ENCODE measurements around the gene SMR3A.

SMR3A gene

DNA sequence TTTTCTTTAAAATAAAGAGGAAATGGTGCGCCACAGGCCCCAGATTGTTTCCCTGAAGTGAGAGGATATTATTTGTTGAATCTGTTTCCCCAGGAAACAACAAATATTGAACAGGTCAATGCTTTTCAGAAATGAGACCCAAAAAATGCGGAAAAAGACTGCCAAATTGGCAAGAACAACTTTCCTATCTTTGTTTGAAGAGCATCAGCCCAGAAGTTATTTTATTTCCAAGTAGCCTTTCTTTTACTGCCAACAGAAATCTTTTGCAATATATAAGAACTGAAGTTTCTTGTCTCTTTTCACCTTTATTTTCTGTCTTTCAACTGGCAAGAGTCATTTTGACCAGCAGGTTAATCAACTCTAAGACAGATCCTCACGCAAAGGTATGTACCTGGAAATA lies at the start of gene SMR3A:
Gene SMR3A (plus strand): TSS at position 301 of the 400 bp plus-strand sequence. CDS start 1,356 bp downstream, outside the sequence.
- no peak for DNase-seq (ENCODE audit: low read depth, low spot score)

DNA sequence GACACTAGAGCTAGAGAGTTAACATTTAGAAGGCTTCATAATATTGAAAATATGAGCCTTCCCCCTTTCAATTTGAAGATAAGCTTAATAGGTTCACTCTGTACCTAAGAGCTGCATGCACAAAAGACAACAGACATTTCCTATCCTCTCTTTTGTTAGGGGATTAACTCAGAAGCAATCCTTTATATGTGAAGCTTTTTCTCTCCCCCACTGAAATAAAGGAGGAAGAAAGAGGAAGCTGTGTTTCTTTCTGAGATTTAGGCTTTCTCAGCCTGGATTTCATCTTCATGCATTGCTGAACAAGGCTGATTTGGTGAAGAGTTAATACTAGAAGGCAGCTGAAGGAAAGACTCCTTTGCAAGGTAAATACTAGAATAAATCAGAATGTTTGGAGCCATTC lies 46.8 kb upstream of the SMR3A start:
- no peak for DNase-seq (ENCODE audit: low read depth, low spot score)

DNA sequence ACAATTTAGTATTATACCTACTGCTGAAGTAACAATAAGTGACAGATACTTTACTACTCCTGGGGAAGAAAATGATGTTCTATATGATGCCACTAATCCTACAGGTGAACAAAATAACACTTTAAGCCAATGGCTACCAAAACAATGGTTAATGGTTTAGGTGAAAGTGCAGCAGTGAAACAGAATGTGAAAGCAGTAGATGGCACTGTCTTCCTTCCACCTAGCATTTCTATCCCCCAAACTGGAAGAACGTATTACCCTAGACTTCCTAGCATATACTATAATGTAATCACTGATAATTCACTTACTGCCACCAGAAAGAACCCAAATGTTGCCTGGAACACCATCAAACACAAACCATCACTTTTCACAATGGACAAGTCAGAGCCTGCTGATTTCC lies 44.6 kb upstream of the SMR3A start:
- no peak for DNase-seq (ENCODE audit: low read depth, low spot score)

GRCh38 chr4:70326052-70326451 lies 34.5 kb upstream of the SMR3A start:
- DNase-seq (ENCODE audit: low read depth, low spot score): no peak

- DNase-seq (ENCODE audit: low read depth, low spot score): no peak
Observed at GRCh38 chr4:70334681-70335080, 25.9 kb upstream of the SMR3A start, which contains the start of gene CABS1. CABS1 (plus strand) TSS chr4:70334981; CDS start chr4:70335040, 59 bp downstream.

DNA sequence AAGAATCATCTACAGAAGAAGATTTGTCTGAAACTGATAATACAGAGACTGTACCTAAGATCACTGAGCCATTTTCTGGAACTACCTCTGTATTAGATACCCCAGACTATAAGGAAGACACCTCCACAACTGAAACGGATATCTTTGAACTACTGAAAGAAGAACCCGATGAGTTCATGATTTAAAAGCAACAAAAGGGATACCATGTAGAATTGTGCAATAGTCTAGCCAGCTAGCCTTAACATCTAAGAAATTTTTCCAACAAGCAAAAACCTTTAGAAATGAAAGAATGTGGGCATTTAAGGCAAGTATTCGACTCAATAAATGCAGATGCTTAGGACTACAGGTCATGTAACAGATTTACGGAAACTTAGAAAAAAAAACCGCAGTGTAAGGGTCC lies 24.5 kb upstream of the SMR3A start:
- DNase-seq (ENCODE audit: low read depth, low spot score): no peak

- DNase-seq (ENCODE audit: low read depth, low spot score): no peak
Observed at GRCh38 chr4:70337886-70338420, 22.6 kb upstream of the SMR3A start.

GRCh38 chr4:70356185-70356584 lies 4.4 kb upstream of the SMR3A start:
- DNase-seq (ENCODE audit: low read depth, low spot score): no peak

DNA sequence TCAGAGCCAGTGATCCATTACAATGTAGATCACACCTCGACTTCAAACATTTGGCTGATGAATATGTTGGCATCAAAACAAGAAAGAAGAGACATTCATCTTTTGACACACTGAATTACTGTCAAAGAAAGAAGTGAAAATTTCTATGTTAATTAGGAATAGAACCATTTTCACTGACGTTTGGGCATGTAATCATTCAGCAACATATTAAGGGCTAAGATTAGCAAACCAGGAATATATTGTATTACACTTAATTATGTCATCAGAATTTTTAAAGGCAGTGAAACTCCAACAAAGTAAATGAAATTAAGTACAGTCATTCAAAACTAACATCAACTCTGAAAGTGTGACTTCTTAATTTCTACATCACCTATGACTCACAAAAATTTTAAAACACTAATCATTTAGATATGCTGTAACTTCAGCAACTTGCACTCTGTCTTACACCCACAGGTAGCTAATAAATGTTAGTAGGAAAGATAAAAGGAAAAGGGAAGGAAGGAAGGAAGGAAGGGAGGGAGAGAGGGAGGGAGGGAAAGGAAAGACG lies 1.4 kb upstream of the SMR3A start:
- no peak for DNase-seq (ENCODE audit: low read depth, low spot score)

GRCh38 chr4:70364002-70364401 lies 3.4 kb downstream of the SMR3A start:
- DNase-seq (ENCODE audit: low read depth, low spot score): no peak

DNA sequence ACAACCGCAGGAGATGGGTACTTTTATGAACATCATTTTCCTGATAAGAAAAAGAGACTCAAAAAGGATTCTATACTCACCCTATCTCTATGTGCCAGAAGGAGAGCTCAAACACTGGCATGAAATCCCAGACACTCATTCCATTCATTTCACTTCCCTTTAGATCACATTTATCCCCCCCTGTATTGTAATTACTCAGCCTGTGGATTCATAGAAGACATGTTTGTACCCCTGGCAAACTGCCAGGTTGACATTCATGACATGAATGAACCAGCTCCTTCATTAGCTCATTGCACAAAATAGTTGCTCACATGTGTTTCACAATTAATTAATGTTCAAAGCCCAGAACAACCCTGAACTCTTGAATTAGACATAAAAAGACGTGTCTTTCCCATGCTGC lies 4.9 kb downstream of the SMR3A start:
- DNase-seq (ENCODE audit: low read depth, low spot score): no peak

DNA sequence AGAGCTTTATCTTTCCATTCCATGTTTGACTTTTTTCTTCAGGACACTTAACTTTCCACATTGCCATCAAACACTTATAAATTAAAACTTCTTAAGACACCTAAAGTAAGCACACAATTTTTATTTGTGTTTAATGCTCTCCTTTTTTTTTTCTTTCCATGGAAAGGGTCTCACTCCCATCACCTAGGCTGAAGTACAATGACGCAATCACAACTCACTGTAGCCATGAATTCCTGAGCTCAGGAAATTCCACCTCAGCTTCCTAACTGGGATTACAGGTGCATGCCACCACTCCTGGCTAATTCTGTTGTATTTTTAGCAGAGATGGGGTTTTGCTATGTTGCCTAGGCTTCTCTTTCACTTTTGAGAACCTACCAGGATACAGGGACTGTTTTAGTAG lies 7.3 kb downstream of the SMR3A start:
- no peak for DNase-seq (ENCODE audit: low read depth, low spot score)

GRCh38 chr4:70371987-70372386 lies 11.4 kb downstream of the SMR3A start:
- DNase-seq (ENCODE audit: low read depth, low spot score): no peak

- DNase-seq (ENCODE audit: low read depth, low spot score): no peak
Observed at GRCh38 chr4:70372760-70373159, 12.2 kb downstream of the SMR3A start.

DNA sequence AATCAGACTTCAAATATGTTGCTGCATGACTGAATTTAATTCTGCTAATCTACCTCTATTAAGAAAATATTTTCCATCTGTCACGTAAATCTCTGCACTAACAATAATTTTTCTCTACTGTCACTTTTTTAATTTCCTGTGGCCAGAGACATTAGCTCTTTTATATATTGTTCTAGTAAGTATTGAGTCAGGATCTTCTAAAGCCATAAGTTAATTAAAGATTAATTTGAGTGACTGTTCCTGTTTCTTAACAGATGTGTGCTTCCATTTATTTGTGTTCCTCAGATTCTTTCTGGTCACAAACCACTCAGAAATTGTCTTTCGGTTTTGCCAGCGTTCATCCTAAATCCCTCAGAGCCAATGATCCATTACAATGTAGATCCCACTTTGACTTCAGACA lies 20.0 kb downstream of the SMR3A start:
- DNase-seq (ENCODE audit: low read depth, low spot score): no peak

GRCh38 chr4:70382691-70383181 lies 22.2 kb downstream of the SMR3A start, which contains the start of gene SMR3B:
SMR3B (plus strand) TSS chr4:70383131; CDS start chr4:70384511, 1,380 bp downstream.
- no peak for DNase-seq (ENCODE audit: low read depth, low spot score)

GRCh38 chr4:70392057-70392776 lies 31.7 kb downstream of the SMR3A start:
- no peak for DNase-seq (ENCODE audit: low read depth, low spot score)

DNA sequence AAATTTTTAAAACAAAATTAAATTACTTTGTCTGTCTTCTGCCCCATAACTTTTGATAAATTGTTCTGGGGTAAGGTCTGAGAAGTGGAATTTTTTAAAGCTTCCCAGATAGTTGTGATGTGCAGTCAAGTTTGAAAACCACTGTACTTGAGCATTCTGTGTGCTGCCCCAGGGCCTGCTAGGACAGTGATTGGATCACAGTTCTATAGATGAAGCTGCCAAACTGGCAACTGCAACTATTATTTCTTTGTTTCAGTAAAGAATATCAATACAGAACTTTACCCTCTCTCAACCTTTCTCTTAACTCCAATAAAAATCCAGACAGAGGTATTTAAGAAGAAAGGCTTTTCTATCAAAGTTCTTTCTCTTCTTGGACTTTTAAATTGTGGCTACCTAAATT lies 37.0 kb downstream of the SMR3A start, which contains the start of gene OPRPN:
Gene OPRPN (plus strand): TSS at position 361 of the 400 bp plus-strand sequence. CDS start 1,346 bp downstream, outside the sequence.
- no peak for DNase-seq (ENCODE audit: low read depth, low spot score)

DNA sequence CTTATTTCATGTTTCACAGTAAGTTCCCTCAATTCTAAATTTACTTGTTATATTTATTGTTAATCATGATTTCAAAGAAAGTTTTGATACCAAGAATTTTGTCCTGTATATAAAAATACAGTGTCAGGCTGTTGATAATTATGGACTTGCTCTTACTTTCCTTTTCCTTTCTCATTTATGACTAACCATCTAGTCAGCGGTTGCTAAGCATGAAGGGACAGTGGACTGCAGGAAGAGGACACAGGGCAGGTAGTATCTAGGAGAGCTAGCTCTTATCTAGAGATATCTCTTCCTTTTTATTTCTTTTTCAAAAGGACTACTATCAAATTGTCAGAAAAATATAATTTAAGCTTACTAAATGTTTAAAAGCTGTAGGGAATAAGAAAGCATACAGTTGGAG lies 38.8 kb downstream of the SMR3A start:
- DNase-seq (ENCODE audit: low read depth, low spot score): no peak

GRCh38 chr4:70402762-70403161 lies 42.2 kb downstream of the SMR3A start:
- no peak for DNase-seq (ENCODE audit: low read depth, low spot score)

GRCh38 chr4:70405765-70406164 lies 45.2 kb downstream of the SMR3A start:
- no peak for DNase-seq (ENCODE audit: low read depth, low spot score)

Data from activated naive CD8-positive, alpha-beta T cell treated with anti-CD3 and anti-CD28 coated beads, Interleukin-2, amount 50 U/mL, for 16 hours (primary cell).